Activated naive CD4-positive, alpha-beta T cell treated with anti-CD3 and anti-CD28 coated beads for 36 hours (primary cell): ENCODE results near the gene RNF8. TPM values are rescaled to one million over a fixed set of nuclear protein-coding genes. Genes with fewer than 3 reads are reported as not detected.
"Not testable (repeated sequence)": the region's sequence is repeated elsewhere in the genome, so short reads cannot be mapped to it uniquely, and the experiment has no call there.

Experiments
- CTCF ChIA-PET: fragments of 350-600 bp; sonication (Branson Sonifier 250); formaldehyde crosslinking; loops from one replicate; lab custom pipeline; 2021; ENCODE audit warnings: antibody characterized with exemption; lab: Charles Lee
- DNase-seq: peaks from one replicate; pipeline ENCODE4 v3.0.0-alpha.2; 2020
- H3K27ac Mint-ChIP-seq: one replicate; pipeline ENCODE4 v1.8.0; 2021; ENCODE audit warnings: mild to moderate bottlenecking, mixed read lengths
- H3K27me3 Mint-ChIP-seq: one replicate; pipeline ENCODE4 v1.8.0; 2021; ENCODE audit warnings: low read depth, mixed read lengths
- H3K36me3 Mint-ChIP-seq: one replicate; pipeline ENCODE4 v1.8.0; 2021; ENCODE audit warnings: low read depth, mixed read lengths
- H3K4me1 Mint-ChIP-seq: one replicate; pipeline ENCODE4 v1.8.0; 2021; ENCODE audit warnings: low read depth, mixed read lengths
- H3K4me3 Mint-ChIP-seq: one replicate; pipeline ENCODE4 v1.8.0; 2021; ENCODE audit warnings: mild to moderate bottlenecking, moderate library complexity, mixed read lengths
- H3K9me3 Mint-ChIP-seq: one replicate; pipeline ENCODE4 v1.8.0; 2021; ENCODE audit warnings: mixed read lengths
- intact Hi-C: fragments of 100-400 bp; cut with micrococcal nuclease; formaldehyde crosslinking; loops from one replicate; pipeline ENCODE4 v1.15.1; 2023
- total RNA-seq, 2 experiments: library from RNA; stranded (reverse); gene quantifications; one replicate each; pipeline ENCODE4 v1.2.3, GENCODE V29; 2021

Gene RNF8
- total RNA-seq, 2 experiments from 2014 or later: 18.6 to 19.4 TPM

GRCh38 chr6:37392821-37393220, 39.0 kb downstream of the RNF8 start:
- no peaks in the 10 kb centered on the region for H3K4me1 Mint-ChIP-seq
- H3K27me3 Mint-ChIP-seq: no peaks in the 10 kb centered on the region
- no peak for DNase-seq
- H3K36me3 Mint-ChIP-seq: peaks cover 3% of the 10 kb centered on the region
- H3K4me3 Mint-ChIP-seq: no peak overlapping the region
- intact Hi-C loops: no loop called here
- no peaks in the 10 kb centered on the region for H3K9me3 Mint-ChIP-seq
- CTCF ChIA-PET: interaction anchor here (1.0 to 1.7 kb wide), 2 partner anchors 10 to 38 kb away, joined by 3 to 6 read pairs; no protein-coding TSS in a partner anchor
- no peak overlapping the region for H3K27ac Mint-ChIP-seq

GRCh38 chr6:37393381-37393929, 39.7 kb downstream of the RNF8 start:
- CTCF ChIA-PET: interaction anchor here (1.0 to 1.7 kb wide), 2 partner anchors 11 to 38 kb away, joined by 3 to 6 read pairs; no protein-coding TSS in a partner anchor
- no peak for DNase-seq
- H3K9me3 Mint-ChIP-seq: no peaks in the 10 kb centered on the region

DNA sequence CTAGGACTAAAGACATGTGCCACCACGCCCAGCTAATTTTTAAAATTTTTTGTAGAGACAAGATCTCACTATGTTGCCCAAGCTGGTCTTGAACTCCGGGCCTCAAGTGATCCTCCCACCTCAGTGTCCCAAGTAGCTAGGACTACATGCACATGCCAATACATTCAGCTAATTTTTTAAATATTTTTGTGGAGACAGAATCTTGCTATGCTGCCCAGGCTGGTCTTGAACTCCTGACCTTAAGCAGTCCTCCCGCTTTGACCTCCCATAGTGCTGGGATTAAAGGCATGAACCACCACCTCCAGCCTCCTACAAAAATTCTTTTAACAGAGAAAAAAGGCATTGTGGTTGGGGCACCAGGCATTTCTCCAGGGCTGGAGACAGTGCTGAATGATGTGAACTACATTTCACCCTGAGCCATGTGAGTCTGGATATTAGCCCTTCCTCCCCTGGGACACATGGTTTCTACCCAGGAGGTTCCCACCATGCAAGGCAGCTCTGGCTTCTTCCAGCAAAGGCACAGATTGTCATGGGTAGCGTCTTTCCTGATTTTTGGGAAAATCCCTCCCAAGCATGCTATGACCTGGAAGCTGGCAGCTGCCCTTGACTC, 42.9 kb downstream of the RNF8 start:
- CTCF ChIA-PET: no interaction called here
- no peaks in the 10 kb centered on the region for H3K4me1 Mint-ChIP-seq
- DNase-seq: no peak
- no peak overlapping the region for H3K27ac Mint-ChIP-seq
- H3K36me3 Mint-ChIP-seq: no peaks in the 10 kb centered on the region
- no peak overlapping the region for H3K4me3 Mint-ChIP-seq
- intact Hi-C loops: no loop called here
- no peaks in the 10 kb centered on the region for H3K27me3 Mint-ChIP-seq
- no peaks in the 10 kb centered on the region for H3K9me3 Mint-ChIP-seq

More at GRCh38 chr6:37393381-37393929, 39.7 kb downstream of the RNF8 start:
- Mint-ChIP-seq H3K27me3 (no peaks in the 10 kb centered on the region), H3K27ac (no peak overlapping the region), H3K36me3 (peaks cover 3% of the 10 kb centered on the region), H3K4me3 (no peak overlapping the region), H3K4me1 (no peaks in the 10 kb centered on the region)
- intact Hi-C loops: no loop called here

- Mint-ChIP-seq H3K4me1 (no peaks in the 10 kb centered on the region), H3K27ac (no peak overlapping the region), H3K9me3 (no peaks in the 10 kb centered on the region), H3K36me3 (no peaks in the 10 kb centered on the region), H3K27me3 (no peaks in the 10 kb centered on the region), H3K4me3 (no peak overlapping the region)
- no peak for DNase-seq
- CTCF ChIA-PET: interaction anchor here (0.9 kb wide), 1 partner anchor 17 kb away, joined by 3 read pairs; no protein-coding TSS in a partner anchor
- intact Hi-C loops: no loop called here
These were observed 45.3 kb downstream of the RNF8 start for GRCh38 chr6:37399131-37399530.

DNA sequence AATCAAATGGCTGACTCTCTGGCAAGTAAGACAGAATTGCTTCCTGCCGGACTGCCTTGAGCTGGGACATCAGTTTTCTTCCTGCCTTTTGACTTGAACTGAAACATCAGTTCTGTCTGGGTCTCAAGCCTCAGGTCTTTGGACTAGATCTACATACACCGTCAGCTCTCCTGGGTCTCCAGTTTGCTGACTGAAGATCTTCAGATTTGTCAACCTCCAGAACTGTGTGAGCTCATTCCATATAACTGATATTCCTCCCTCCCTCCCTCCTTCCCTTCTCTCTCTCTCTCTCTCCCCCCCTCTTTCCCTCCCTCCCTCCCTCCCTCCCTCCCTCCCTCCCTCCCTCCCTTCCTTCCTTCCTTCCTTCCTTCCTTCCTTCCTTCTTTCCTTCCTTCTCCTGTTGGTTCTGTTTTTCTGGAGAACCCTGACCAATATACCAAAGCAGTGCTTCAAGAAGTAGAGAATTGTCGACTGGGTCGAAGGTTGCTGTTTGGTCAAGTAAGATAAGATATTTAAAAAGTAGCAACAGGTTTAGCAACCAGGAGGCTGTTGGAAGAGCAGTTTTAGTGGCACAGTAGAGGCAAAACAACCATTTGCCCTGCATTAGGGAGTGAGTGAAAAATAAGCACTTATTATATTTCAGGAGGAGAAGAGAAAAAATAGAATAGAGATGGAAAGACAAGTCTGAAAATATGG, 46.2 kb downstream of the RNF8 start:
- CTCF ChIA-PET: interaction anchor here (0.9 kb wide), 1 partner anchor 18 kb away, joined by 3 read pairs; no protein-coding TSS in a partner anchor
- intact Hi-C loops: no loop called here
- Mint-ChIP-seq H3K9me3 (no peaks in the 10 kb centered on the region), H3K4me3 (no peak overlapping the region), H3K27ac (no peak overlapping the region), H3K36me3 (no peaks in the 10 kb centered on the region), H3K4me1 (no peaks in the 10 kb centered on the region), H3K27me3 (no peaks in the 10 kb centered on the region)
- no peak for DNase-seq

DNA sequence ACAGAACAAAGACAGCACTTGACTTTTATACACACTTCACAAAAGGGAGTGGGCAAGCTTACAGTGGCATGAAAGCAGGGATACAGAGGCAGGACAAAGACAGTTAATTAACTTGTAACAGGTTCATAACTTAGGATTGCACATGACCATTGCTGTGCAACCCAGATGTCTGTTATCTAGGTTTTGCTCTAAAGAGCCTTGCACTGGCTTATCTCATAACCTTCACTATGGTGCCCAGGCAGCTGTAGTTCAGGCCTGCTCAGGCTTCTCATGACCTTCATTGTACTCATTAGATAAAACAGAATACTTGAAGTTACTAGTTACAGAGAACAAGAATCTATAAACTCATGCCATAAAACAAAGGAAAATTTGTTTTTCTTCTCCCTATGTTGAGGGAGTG, 47.9 kb downstream of the RNF8 start:
- intact Hi-C loops, CTCF ChIA-PET, H3K9me3 Mint-ChIP-seq, DNase-seq, H3K27ac Mint-ChIP-seq, H3K4me1 Mint-ChIP-seq, H3K27me3 Mint-ChIP-seq, H3K4me3 Mint-ChIP-seq, H3K36me3 Mint-ChIP-seq: not testable (repeated sequence)

DNA sequence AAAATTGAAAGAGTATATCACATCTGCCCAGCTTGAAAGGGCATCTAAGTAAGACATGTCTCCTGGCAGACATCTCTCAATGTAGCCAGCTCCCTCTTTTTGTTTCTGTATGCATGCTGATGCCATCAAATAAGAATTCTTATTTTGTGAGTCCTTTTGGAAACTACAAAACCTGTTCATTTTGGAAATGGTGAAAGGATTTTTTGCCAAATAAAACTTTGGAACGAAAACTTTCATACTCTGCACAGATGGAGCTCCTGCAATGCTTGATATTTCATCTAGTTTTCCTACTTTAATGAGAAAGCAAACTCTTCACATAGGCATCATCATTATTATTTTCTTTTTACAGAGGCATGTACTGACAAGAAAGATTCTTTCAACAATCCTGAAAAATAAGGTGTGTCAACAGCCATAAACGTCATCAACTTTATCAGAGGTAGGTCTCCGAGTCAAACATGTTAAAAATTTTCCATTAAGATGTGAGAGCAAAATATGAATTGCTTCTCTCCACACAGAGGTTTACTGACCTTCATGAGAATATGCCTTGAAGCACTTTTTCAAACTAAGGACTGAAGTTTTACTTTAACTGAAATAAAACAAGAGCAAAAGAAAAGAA, 53.1 kb downstream of the RNF8 start:
- Mint-ChIP-seq H3K27me3 (no peaks in the 10 kb centered on the region), H3K9me3 (no peaks in the 10 kb centered on the region), H3K36me3 (no peaks in the 10 kb centered on the region), H3K4me1 (no peaks in the 10 kb centered on the region), H3K4me3 (no peak overlapping the region), H3K27ac (no peak overlapping the region)
- intact Hi-C loops: no loop called here
- DNase-seq: no peak
- CTCF ChIA-PET: no interaction called here

DNA sequence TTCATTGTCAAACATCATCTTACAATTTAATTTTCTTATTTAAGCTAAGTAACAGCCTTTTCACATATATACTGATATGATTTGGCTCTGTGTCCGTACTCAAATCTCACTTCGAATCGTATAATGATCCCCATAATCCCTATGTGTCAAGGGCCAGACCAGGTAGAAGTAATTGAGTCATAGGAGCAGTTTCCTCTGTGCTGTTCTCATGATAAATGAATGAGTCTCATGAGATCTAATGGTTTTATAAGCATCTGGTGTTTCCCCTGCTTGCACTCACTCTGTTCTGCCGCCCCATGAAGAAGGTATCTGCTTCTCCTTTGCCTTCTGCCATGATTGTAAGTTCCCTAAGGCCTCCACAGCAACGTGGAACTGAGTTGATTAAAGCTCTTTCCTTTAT, 54.2 kb downstream of the RNF8 start:
- no peaks in the 10 kb centered on the region for H3K36me3 Mint-ChIP-seq
- H3K4me3 Mint-ChIP-seq: no peak overlapping the region
- no peak for DNase-seq
- CTCF ChIA-PET: no interaction called here
- intact Hi-C loops: no loop called here
- H3K27me3 Mint-ChIP-seq: no peaks in the 10 kb centered on the region
- no peak overlapping the region for H3K27ac Mint-ChIP-seq
- H3K9me3 Mint-ChIP-seq: no peaks in the 10 kb centered on the region
- no peaks in the 10 kb centered on the region for H3K4me1 Mint-ChIP-seq

GRCh38 chr6:37409501-37409900, 55.7 kb downstream of the RNF8 start:
- no peak overlapping the region for H3K4me3 Mint-ChIP-seq
- H3K27ac Mint-ChIP-seq: no peak overlapping the region
- H3K4me1 Mint-ChIP-seq: no peaks in the 10 kb centered on the region
- CTCF ChIA-PET: no interaction called here
- H3K27me3 Mint-ChIP-seq: no peaks in the 10 kb centered on the region
- no peaks in the 10 kb centered on the region for H3K36me3 Mint-ChIP-seq
- no peaks in the 10 kb centered on the region for H3K9me3 Mint-ChIP-seq
- no peak for DNase-seq
- intact Hi-C loops: no loop called here

GRCh38 chr6:37417393-37417792, 63.6 kb downstream of the RNF8 start:
- CTCF ChIA-PET: interaction anchor here (0.7 kb wide), 1 partner anchor 51 kb away, joined by 6 read pairs; no protein-coding TSS in a partner anchor
- no peaks in the 10 kb centered on the region for H3K4me1 Mint-ChIP-seq
- intact Hi-C loops: no loop called here
- no peak overlapping the region for H3K27ac Mint-ChIP-seq
- H3K27me3 Mint-ChIP-seq: no peaks in the 10 kb centered on the region
- DNase-seq: no peak
- H3K36me3 Mint-ChIP-seq: no peaks in the 10 kb centered on the region
- H3K9me3 Mint-ChIP-seq: no peaks in the 10 kb centered on the region
- H3K4me3 Mint-ChIP-seq: no peak overlapping the region

DNA sequence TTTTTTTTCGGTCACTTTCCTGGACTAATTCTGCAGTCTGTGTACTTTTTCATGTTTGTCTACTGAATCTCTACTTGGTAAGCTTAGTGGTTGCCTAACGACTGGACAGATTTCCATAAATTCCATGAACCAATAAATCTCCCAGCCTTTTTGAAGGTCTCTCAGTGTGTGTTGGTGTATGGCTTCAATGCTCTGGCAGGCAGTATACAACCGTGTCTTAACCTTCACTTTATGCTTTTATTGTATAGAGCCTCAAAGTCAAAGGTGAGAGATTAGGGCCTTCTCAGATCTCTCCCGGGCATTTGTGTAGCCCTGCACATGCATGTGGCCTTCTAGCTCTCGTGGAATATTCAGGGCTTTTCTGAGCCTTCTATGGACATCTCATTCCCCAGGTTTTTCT, 64.9 kb downstream of the RNF8 start:
- CTCF ChIA-PET: interaction anchor here (0.8 kb wide), 1 partner anchor 37 kb away, joined by 3 read pairs; no protein-coding TSS in a partner anchor
- Mint-ChIP-seq H3K27me3 (no peaks in the 10 kb centered on the region), H3K9me3 (no peaks in the 10 kb centered on the region), H3K27ac (no peak overlapping the region), H3K4me3 (no peak overlapping the region), H3K4me1 (no peaks in the 10 kb centered on the region), H3K36me3 (no peaks in the 10 kb centered on the region)
- no peak for DNase-seq
- intact Hi-C loops: no loop called here

- H3K27ac Mint-ChIP-seq: no peak overlapping the region
- no peak for DNase-seq
- no peaks in the 10 kb centered on the region for H3K4me1 Mint-ChIP-seq
- H3K4me3 Mint-ChIP-seq: no peak overlapping the region
- intact Hi-C loops: no loop called here
- no peaks in the 10 kb centered on the region for H3K27me3 Mint-ChIP-seq
- H3K9me3 Mint-ChIP-seq: no peaks in the 10 kb centered on the region
- H3K36me3 Mint-ChIP-seq: no peaks in the 10 kb centered on the region
- CTCF ChIA-PET: no interaction called here
These were observed 72.5 kb downstream of the RNF8 start for GRCh38 chr6:37426058-37426944.
